Measurements from ENCODE around the gene RBMS3. TPM values are rescaled to one million over a fixed set of nuclear protein-coding genes. Genes with fewer than 3 reads are reported as not detected.

Gene RBMS3
- total RNA-seq, 4 donors from 2014 or later = 116 to 171 (median 152) TPM

DNA sequence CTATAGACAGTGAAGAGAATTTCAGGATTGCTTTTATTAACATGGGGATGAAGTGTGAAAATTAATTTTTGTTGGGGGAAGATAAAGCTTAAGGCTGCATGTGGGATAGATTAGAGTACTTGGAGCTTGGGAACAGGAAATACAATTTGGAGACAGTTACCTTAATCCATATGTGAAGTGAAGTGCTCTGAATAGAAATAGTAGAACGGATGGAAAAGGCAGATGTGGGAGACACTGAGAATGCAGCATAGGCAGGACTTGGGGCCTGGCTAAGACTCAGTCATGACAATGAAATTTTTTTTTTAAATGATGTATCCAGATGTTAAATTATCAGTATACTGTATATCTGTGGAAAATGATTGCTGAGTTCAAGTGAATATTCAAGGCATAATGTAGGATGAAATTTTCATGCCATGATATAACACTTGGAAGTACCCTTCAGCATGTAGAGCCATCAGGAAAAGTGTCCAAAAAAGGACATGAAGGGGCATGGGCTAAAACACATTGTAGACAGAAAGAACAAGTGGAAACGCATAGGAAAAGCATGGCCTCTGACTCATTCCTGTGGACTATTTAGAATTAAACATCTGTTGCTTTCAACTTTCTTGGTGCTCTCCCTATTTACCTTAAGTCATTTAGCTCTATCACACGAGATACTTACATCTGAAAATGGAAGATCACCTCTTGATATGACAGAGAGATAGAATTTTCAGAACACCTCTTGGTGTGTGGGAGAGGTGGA is 134.8 kb downstream of the RBMS3 start:
- intact Hi-C loops (cut with DNase I) = no loop called here
- Histone ChIP-seq H3K4me1 (peaks cover 2 to 11% of the 10 kb centered on the region in 2 donors), H3K36me3 (no peaks in the 10 kb centered on the region), H3K9me3 (no peaks in the 10 kb centered on the region), H3K4me3 (replicated peaks in 1 of 3) (no peak overlapping the region), H3K27ac (no peak overlapping the region), H3K27me3 (no peaks in the 10 kb centered on the region)
- TF ChIP-seq POLR2A (IDR thresholded peaks at IDR 0.05) = no peak
- DNase-seq = no peak
- WGBS, 2 donors = 90 to 94% methylated on average over 3 of the region's 3 CpGs

DNA sequence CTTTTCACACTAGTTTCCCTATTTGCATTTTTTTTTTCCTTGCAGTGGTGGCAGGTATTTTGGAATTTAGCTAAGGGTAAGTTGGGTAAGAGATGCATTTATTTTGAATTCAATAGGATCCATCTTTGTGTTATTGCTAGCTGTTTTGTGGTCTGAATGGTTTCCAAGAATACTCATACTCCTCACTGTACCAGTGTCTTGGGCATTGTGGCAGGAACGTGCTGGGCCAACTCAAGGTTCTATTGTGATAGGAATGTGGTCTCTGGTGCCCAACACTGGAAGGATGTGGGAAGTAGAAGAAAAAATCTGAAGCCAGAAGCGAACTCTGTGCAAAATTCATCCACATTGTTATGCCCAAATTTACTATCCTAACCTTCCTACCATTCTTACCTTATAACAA is 135.6 kb downstream of the RBMS3 start:
- DNase-seq = no peak
- TF ChIP-seq, protein P1, sequence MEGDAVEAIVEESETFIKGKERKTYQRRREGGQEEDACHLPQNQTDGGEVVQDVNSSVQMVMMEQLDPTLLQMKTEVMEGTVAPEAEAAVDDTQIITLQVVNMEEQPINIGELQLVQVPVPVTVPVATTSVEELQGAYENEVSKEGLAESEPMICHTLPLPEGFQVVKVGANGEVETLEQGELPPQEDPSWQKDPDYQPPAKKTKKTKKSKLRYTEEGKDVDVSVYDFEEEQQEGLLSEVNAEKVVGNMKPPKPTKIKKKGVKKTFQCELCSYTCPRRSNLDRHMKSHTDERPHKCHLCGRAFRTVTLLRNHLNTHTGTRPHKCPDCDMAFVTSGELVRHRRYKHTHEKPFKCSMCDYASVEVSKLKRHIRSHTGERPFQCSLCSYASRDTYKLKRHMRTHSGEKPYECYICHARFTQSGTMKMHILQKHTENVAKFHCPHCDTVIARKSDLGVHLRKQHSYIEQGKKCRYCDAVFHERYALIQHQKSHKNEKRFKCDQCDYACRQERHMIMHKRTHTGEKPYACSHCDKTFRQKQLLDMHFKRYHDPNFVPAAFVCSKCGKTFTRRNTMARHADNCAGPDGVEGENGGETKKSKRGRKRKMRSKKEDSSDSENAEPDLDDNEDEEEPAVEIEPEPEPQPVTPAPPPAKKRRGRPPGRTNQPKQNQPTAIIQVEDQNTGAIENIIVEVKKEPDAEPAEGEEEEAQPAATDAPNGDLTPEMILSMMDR (IDR thresholded peaks at IDR 0.05) = no peak
- TF ChIP-seq POLR2A (IDR thresholded peaks at IDR 0.05) = no peak
- H3K36me3 ChIP-seq = no peaks in the 10 kb centered on the region
- peaks cover 2 to 5% of the 10 kb centered on the region in 2 donors for H3K4me1 ChIP-seq
- intact Hi-C loops (cut with DNase I) = no loop called here
- no peak overlapping the region for H3K4me3 ChIP-seq (replicated peaks in 1 of 3)
- no peaks in the 10 kb centered on the region for H3K9me3 ChIP-seq
- H3K27me3 ChIP-seq = no peaks in the 10 kb centered on the region
- no peak overlapping the region for H3K27ac ChIP-seq
- 91 to 95% methylated on average over 2 of the region's 2 CpGs for WGBS, 2 donors

DNA sequence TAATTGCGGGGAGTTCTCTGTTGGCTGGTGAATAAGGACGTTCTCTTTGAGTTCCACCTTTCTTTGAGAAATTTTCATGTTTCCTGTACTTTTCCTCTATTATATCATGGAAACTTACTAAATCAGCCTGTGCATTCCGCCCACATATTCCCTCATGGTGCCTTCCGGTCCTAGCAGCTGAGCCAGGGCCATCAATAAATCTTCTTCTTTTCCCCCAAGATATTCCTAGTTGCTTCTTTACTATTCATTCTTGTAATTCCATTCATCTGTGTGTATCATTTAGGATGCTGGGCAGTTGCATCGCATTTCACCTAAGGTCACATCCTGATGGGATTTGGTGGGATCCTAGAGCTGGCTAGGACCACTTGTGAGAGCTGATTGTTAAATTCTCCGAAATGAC is 139.2 kb downstream of the RBMS3 start:
- no peak overlapping the region for H3K4me3 ChIP-seq (replicated peaks in 1 of 3)
- no peak for TF ChIP-seq POLR2A (IDR thresholded peaks at IDR 0.05)
- TF ChIP-seq, protein P1 (IDR thresholded peaks at IDR 0.05) = no peak
- H3K27ac ChIP-seq = no peak overlapping the region
- WGBS, 2 donors = 89 to 94% methylated on average over 6 of the region's 6 CpGs
- DNase-seq = no peak
- intact Hi-C loops (cut with DNase I) = no loop called here
- no peaks in the 10 kb centered on the region for H3K27me3 ChIP-seq
- H3K4me1 ChIP-seq = peaks cover 0 to 4% of the 10 kb centered on the region in 2 donors
- H3K36me3 ChIP-seq = no peaks in the 10 kb centered on the region
- no peaks in the 10 kb centered on the region for H3K9me3 ChIP-seq

DNA sequence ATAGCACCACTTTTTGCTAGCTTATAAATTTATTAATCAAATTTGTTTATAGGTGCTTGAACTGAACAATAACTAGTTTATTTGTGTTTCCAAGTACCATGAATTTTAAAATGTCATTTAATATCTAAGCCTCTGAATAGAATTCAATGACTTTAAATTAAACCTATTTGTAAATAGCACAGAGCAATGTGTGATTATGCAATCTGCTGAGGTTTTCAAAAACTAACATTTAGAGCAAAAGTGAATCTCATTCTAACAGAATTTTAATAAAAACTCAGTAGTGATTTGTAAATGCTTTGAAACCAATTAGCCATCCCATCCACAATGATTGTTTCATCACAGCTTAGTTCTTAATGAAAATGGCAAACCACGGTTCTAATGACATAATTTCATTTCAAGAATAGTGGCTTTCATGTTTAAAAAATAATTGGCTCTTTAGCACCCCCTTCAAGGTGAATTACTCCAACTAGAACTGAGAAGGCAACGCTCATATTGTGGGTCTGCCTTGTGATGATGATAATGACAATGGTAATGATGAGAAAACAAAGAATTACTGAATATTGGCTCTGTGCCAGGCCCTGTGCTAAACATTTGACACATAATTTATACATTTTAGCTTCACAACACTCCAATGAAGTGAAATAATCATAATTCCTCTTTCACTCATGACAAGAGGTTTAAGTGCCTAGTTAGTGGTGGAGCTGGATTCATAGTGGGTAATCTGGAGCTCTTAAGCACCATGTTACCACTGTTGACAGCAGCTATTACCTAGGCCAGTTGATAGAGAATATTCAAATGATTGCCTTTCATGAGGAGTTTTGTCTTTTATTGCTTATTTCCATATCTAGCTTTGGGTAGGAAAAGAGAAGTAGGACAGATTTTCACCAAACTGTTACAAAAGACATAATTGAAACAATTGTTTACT is 145.7 kb downstream of the RBMS3 start:
- H3K27ac ChIP-seq = peak overlapping the region in 1 of 3 donors; percentile 36
- no peak overlapping the region for H3K4me3 ChIP-seq (replicated peaks in 1 of 3)
- WGBS, 2 donors = 93 to 97% methylated on average over 2 of the region's 2 CpGs
- H3K36me3 ChIP-seq = no peaks in the 10 kb centered on the region
- intact Hi-C loops (cut with DNase I) = no loop called here
- no peaks in the 10 kb centered on the region for H3K27me3 ChIP-seq
- DNase-seq = no peak
- TF ChIP-seq POLR2A (IDR thresholded peaks at IDR 0.05) = no peak
- TF ChIP-seq, protein P1 (IDR thresholded peaks at IDR 0.05) = no peak
- peaks cover 27 to 50% of the 10 kb centered on the region in 2 donors for H3K4me1 ChIP-seq
- no peaks in the 10 kb centered on the region for H3K9me3 ChIP-seq

DNA sequence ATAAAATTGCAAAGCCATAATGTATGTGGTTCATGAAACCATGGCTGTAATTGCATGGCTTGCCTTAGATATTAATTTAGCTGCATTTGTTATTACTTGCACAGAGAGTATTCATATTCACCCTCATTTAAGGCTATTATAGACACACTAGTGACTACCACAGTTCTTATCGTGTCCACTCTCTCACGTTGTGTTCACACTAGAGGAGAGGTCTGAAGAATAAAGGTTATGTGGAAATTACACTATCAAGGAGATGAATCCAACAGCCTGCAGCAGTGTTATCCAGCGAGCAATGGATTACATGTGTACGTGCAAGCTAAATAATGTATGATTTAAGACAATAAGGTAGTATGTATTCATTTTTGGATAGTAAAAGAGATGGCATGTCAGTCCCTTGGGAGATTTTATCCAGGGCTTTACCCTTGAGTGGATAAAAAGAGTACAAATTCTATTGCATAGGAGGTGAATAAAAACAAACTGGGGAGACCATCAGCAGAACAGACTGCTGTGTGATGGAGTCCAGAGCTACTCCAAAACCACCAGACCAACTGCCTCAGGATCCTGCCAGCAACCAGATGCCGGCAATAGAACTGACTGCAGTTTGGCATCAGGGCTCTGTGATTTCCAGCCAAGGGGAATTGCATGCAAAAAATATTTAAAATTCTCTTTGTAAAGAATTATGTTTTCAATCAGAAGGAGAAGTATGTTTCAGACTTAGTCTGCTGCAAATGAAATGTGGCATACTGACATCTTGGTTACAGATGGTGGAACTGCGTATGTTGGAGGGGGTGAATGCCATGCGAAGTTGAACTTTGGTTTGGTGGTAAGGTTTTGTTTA is 146.6 kb downstream of the RBMS3 start:
- WGBS, 2 donors = 84 to 90% methylated on average over 7 of the region's 7 CpGs
- peak overlapping the region in 1 of 3 donors; percentile 36 for H3K27ac ChIP-seq

More for the DNA sequence above, 146.6 kb downstream of the RBMS3 start:
- H3K4me1 ChIP-seq = peaks cover 30 to 55% of the 10 kb centered on the region in 2 donors
- H3K36me3 ChIP-seq = no peaks in the 10 kb centered on the region
- no peak overlapping the region for H3K4me3 ChIP-seq (replicated peaks in 1 of 3)
- no peaks in the 10 kb centered on the region for H3K27me3 ChIP-seq
- no peak for TF ChIP-seq POLR2A (IDR thresholded peaks at IDR 0.05)
- TF ChIP-seq, protein P1 (IDR thresholded peaks at IDR 0.05) = no peak
- peak in 1 of 2 donors; percentile 9 for DNase-seq
- intact Hi-C loops (cut with DNase I) = no loop called here
- no peaks in the 10 kb centered on the region for H3K9me3 ChIP-seq

Measured in thyroid gland (tissue), 4 donors.